Prostate gland (tissue), 2 donors: Measurements from ENCODE around the gene OR5K4. TPM values are rescaled to one million over a fixed set of nuclear protein-coding genes. Genes with fewer than 3 reads are reported as not detected.

Experiments used
- DNase-seq: peaks from one replicate; pipeline ENCODE4 v3.0.0-alpha.2; 2019; ENCODE audit warnings: low spot score
- H3K27ac ChIP-seq, 2 donors: fragments of 200-600 bp; sonication (generic); 2 replicates each; pipeline ENCODE4 v1.5.1; 2017 to 2019
- H3K27me3 ChIP-seq: fragments of 200-600 bp; sonication (generic); replicated peaks from 2 replicates; pipeline ENCODE4 v1.5.1; 2019; ENCODE audit not compliant: insufficient read depth
- H3K36me3 ChIP-seq, 2 donors: fragments of 200-600 bp; sonication (generic); 1 replicate in 1 of 2; 2 replicates in 1 of 2; pipeline versions ENCODE4 v1.5.1 to v1.8.1; 2017 to 2019
- H3K4me1 ChIP-seq: fragments of 200-600 bp; sonication (generic); replicated peaks from 2 replicates; pipeline ENCODE4 v1.5.1; 2019
- H3K4me3 ChIP-seq, 2 donors: fragments of 200-600 bp; sonication (generic); 2 replicates each; pipeline ENCODE4 v1.5.1; 2017 to 2019
- H3K9me3 ChIP-seq: fragments of 200-600 bp; sonication (generic); 2 replicates; pipeline ENCODE4 v1.5.1; 2017
- POLR2A ChIP-seq: fragments of 450-650 bp; IDR thresholded peaks from one replicate; pipeline ENCODE4 v1.6.1; 2016; ENCODE audit warnings: antibody characterized with exemption, mild to moderate bottlenecking
- POLR2AphosphoS5 ChIP-seq: sonication (generic); formaldehyde crosslinking; IDR thresholded peaks from one replicate; pipeline ENCODE4 v1.6.1; 2017; ENCODE audit warnings: antibody characterized with exemption
- WGBS: methylation state at CpG from one replicate; pipeline ENCODE4 v1.1.5; 2018; 5-methylcytosine and 5-hydroxymethylcytosine counted together
- intact Hi-C: fragments of 100-400 bp; cut with DNase I; formaldehyde crosslinking; loops from one replicate; pipeline ENCODE4 v1.14.2; 2022
- total RNA-seq, 2 donors: library from RNA; depleted of rRNA; stranded (reverse); fragments of >200 nt; gene quantifications; one replicate each; pipeline ENCODE4 v1.1.0, GENCODE V29; 2016
- TF ChIP-seq, protein P1 (sequence below), 4 experiments: fragments of 200-600 bp in 2 of 4; fragments of 450-650 bp in 2 of 4; sonication (generic) in 2 of 4; IDR thresholded peaks; 1 replicate in 3 of 4; 2 replicates in 1 of 4; pipeline ENCODE4 v1.5.1; 2016 to 2019; ENCODE audit warnings: antibody characterized with exemption in 4 of 4, mild to moderate bottlenecking in 2 of 4, moderate library complexity in 2 of 4

Gene OR5K4
- total RNA-seq, 2 donors from 2014 or later = 1.3 TPM; not detected in 1

DNA sequence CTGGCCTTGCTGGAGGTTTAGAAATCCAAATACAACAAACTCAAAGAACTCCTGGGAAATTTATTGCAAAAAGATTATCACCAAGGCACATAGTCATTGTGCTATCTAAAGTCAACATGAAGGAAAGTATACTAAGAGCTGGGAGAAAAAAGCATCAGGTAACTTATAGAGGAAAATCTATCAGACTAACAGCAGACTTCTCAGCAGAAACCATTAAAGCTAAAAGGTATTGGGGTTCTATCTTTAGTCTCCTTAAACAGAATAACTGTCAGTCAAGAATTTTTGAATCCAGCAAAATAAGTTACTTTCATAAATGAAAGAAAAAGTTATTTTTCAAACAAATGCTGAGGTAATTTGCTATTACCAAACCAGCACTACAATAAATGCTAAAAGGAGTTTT, 44.9 kb downstream of the OR5K4 start:
- Histone ChIP-seq H3K9me3 (no peaks in the 10 kb centered on the region), H3K4me3 (no peak overlapping the region), H3K27ac (no peak overlapping the region), H3K27me3 (no peaks in the 10 kb centered on the region), H3K36me3 (no peaks in the 10 kb centered on the region), H3K4me1 (no peaks in the 10 kb centered on the region)
- TF ChIP-seq POLR2AphosphoS5 = no peak
- TF ChIP-seq, protein P1, sequence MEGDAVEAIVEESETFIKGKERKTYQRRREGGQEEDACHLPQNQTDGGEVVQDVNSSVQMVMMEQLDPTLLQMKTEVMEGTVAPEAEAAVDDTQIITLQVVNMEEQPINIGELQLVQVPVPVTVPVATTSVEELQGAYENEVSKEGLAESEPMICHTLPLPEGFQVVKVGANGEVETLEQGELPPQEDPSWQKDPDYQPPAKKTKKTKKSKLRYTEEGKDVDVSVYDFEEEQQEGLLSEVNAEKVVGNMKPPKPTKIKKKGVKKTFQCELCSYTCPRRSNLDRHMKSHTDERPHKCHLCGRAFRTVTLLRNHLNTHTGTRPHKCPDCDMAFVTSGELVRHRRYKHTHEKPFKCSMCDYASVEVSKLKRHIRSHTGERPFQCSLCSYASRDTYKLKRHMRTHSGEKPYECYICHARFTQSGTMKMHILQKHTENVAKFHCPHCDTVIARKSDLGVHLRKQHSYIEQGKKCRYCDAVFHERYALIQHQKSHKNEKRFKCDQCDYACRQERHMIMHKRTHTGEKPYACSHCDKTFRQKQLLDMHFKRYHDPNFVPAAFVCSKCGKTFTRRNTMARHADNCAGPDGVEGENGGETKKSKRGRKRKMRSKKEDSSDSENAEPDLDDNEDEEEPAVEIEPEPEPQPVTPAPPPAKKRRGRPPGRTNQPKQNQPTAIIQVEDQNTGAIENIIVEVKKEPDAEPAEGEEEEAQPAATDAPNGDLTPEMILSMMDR (IDR thresholded peaks at IDR 0.05) = no peak
- no peak for TF ChIP-seq POLR2A
- intact Hi-C loops = no loop called here
- DNase-seq = no peak

DNA sequence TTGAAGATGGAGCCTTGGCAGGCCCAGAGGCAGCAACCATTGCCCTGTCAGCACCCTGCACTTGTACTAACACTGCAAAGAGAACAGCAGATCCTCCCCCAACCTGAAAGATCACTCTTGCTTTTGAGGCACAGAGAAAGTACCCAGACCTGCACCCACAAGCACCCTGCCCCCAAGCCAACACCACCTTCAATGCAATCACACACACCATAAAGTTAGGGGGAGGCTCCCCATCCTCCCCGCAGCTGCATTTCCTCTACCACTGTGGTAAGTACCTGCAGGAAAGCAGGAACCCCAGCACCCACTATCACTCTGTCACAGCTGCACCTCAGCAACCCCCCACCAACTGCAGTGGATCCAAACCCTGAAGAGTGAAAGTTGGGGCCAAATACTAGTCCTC, 48.9 kb downstream of the OR5K4 start:
- Histone ChIP-seq H3K27ac (no peak overlapping the region), H3K4me1 (no peaks in the 10 kb centered on the region), H3K27me3 (no peaks in the 10 kb centered on the region), H3K36me3 (no peaks in the 10 kb centered on the region), H3K4me3 (no peak overlapping the region), H3K9me3 (no peaks in the 10 kb centered on the region)
- intact Hi-C loops = no loop called here
- TF ChIP-seq POLR2AphosphoS5 (no peak), POLR2A (no peak)
- TF ChIP-seq, protein P1 (IDR thresholded peaks at IDR 0.05) = no peak
- 94% methylated on average over 1 of the region's 1 CpG for WGBS
- no peak for DNase-seq

DNA sequence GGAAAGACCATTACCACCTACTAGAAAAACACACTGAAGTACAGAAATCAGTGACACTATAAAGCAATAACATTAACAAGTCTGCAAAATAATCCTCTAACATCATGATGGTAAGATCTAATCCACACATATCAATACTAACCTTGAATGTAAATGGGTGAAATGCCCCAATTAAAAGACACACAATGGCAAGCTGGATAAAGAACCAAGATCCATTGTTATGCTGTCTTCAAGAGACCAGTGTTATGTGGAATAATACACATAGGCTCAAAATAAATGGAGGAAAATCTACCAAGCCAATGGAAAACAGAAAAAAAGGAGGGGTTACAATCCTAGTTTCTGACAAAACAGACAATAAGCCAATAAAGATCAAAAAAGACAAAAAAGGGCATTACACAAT, 50.4 kb downstream of the OR5K4 start:
- Histone ChIP-seq H3K27me3 (no peaks in the 10 kb centered on the region), H3K4me1 (no peaks in the 10 kb centered on the region), H3K9me3 (no peaks in the 10 kb centered on the region), H3K4me3 (no peak overlapping the region), H3K27ac (no peak overlapping the region), H3K36me3 (no peaks in the 10 kb centered on the region)
- TF ChIP-seq POLR2AphosphoS5 = no peak
- TF ChIP-seq POLR2A = no peak
- TF ChIP-seq, protein P1 (IDR thresholded peaks at IDR 0.05) = no peak
- no peak for DNase-seq
- intact Hi-C loops = no loop called here

Other genes starting within 250 kb of the OR5K4 start
- not detected for gene OR5H1, start 223.1 kb upstream of the OR5K4 start, total RNA-seq
- not detected for gene OR5H14, start 206.4 kb upstream of the OR5K4 start, total RNA-seq
- gene OR5H15, start 187.2 kb upstream of the OR5K4 start, total RNA-seq = not detected
- not detected for gene OR5H6, start 89.6 kb upstream of the OR5K4 start, total RNA-seq
- not detected for gene OR5H2, start 71.3 kb upstream of the OR5K4 start, total RNA-seq
- not detected for gene OR5K3, start 36.8 kb downstream of the OR5K4 start, total RNA-seq
- not detected for gene OR5K1, start 109.3 kb downstream of the OR5K4 start, total RNA-seq
- not detected for gene OR5K2, start 143.8 kb downstream of the OR5K4 start, total RNA-seq
- gene CLDND1, start 169.0 kb downstream of the OR5K4 start, total RNA-seq = 100 to 1,000 TPM in 1 of 2 donors, 10 to 100 TPM in 1; 71.2 to 113 TPM
- gene GPR15, start 178.1 kb downstream of the OR5K4 start, total RNA-seq = not detected
- 10 to 100 TPM; 25.3 to 25.6 TPM for gene CPOX, start 239.8 kb downstream of the OR5K4 start, total RNA-seq